BLaER1 treated with 17β-estradiol and CSF1 and Interleukin-3, amounts not matched to agents 10 nM and 100 nM (cell line): Measurements from ENCODE around the gene SLC5A5.
A peak's percentile ranks its signal among the peaks of the same experiment; 100 is the strongest.

ENCODE experiments used
- H3K27ac ChIP-seq, 11 experiments: shearing (Covaris generic); formaldehyde crosslinking; 2 replicates each; pipeline ENCODE4 v1.8.1; 2022
- H3K27me3 ChIP-seq, 11 experiments: shearing (Covaris generic); formaldehyde crosslinking; 2 replicates each; pipeline ENCODE4 v1.8.1; 2022
- H3K36me3 ChIP-seq, 11 experiments: shearing (Covaris generic); formaldehyde crosslinking; 2 replicates each; pipeline ENCODE4 v1.8.1; 2022
- H3K4me1 ChIP-seq, 10 experiments: shearing (Covaris generic); formaldehyde crosslinking; 2 replicates each; pipeline ENCODE4 v1.8.1; 2022
- H3K4me2 ChIP-seq, 11 experiments: shearing (Covaris generic); formaldehyde crosslinking; 2 replicates each; pipeline ENCODE4 v1.8.1; 2022
- H3K4me3 ChIP-seq, 10 experiments: shearing (Covaris generic); formaldehyde crosslinking; 2 replicates each; pipeline ENCODE4 v1.8.1; 2022
- H3K9ac ChIP-seq, 11 experiments: shearing (Covaris generic); formaldehyde crosslinking; 2 replicates each; pipeline ENCODE4 v1.8.1; 2022
- H3K9me3 ChIP-seq, 11 experiments: shearing (Covaris generic); formaldehyde crosslinking; replicated peaks in 1 of 11; 2 replicates each; pipeline ENCODE4 v1.8.1; 2022
- H4K20me1 ChIP-seq, 11 experiments: shearing (Covaris generic); formaldehyde crosslinking; 2 replicates each; pipeline ENCODE4 v1.8.1; 2022
- Cebpa-rat ChIP-seq, 11 experiments: shearing (Covaris generic); IDR thresholded peaks; 2 replicates each; pipeline ENCODE4 v1.8.1; 2022

The SLC5A5 gene

GRCh38 chr19:17842663-17843291, 29.0 kb upstream of the SLC5A5 start:
- Histone ChIP-seq H3K27ac (no peak overlapping the region; a peak in 1 of 22 replicates), H3K4me2 (peak overlapping the region in 2 of 11 experiments; percentile 93 to 100; a peak in 3 of 22 replicates), H3K4me1 (peaks cover 34 to 51% (median 41%) of the 10 kb centered on the region in 10 experiments), H3K36me3 (peaks cover 55 to 76% (median 62%) of the 10 kb centered on the region in 11 experiments), H3K9ac (no peak overlapping the region), H3K27me3 (no peaks in the 10 kb centered on the region), H4K20me1 (peaks cover 0 to 81% (median 16%) of the 10 kb centered on the region in 11 experiments; a peak in 11 of 22 replicates), H3K4me3 (no peak overlapping the region), H3K9me3 (peaks cover 0 to 5% (median 0%) of the 10 kb centered on the region in 11 experiments; a peak in 1 of 22 replicates)
- no peak for TF ChIP-seq Cebpa-rat (IDR thresholded peaks at IDR 0.05)

GRCh38 chr19:17843292-17843827, 28.4 kb upstream of the SLC5A5 start:
- H3K4me3 ChIP-seq, result no peak overlapping the region
- H3K9me3 ChIP-seq, result peaks cover 0 to 5% (median 0%) of the 10 kb centered on the region in 11 experiments; a peak in 1 of 22 replicates
- TF ChIP-seq Cebpa-rat (IDR thresholded peaks at IDR 0.05), result no peak
- no peaks in the 10 kb centered on the region for H3K27me3 ChIP-seq
- peaks cover 38 to 56% (median 46%) of the 10 kb centered on the region in 10 experiments for H3K4me1 ChIP-seq
- peak overlapping the region in 6 of 11 experiments; percentile 88 to 100 (median 95); a peak in 8 of 22 replicates for H3K4me2 ChIP-seq
- peaks cover 50 to 70% (median 57%) of the 10 kb centered on the region in 11 experiments for H3K36me3 ChIP-seq
- peaks cover 0 to 75% (median 16%) of the 10 kb centered on the region in 11 experiments; a peak in 11 of 22 replicates for H4K20me1 ChIP-seq
- no peak overlapping the region; a peak in 1 of 22 replicates for H3K27ac ChIP-seq
- no peak overlapping the region; a peak in 1 of 22 replicates for H3K9ac ChIP-seq

- peaks cover 0 to 70% (median 16%) of the 10 kb centered on the region in 11 experiments; a peak in 11 of 22 replicates for H4K20me1 ChIP-seq
- no peak for TF ChIP-seq Cebpa-rat (IDR thresholded peaks at IDR 0.05)
- peaks cover 0 to 5% (median 0%) of the 10 kb centered on the region in 11 experiments; a peak in 1 of 22 replicates for H3K9me3 ChIP-seq
- no peaks in the 10 kb centered on the region for H3K27me3 ChIP-seq
- peaks cover 43 to 64% (median 50%) of the 10 kb centered on the region in 11 experiments for H3K36me3 ChIP-seq
- peaks cover 45 to 62% (median 52%) of the 10 kb centered on the region in 10 experiments for H3K4me1 ChIP-seq
- peak overlapping the region in 5 of 11 experiments; percentile 6 to 92 (median 30); a peak in 6 of 22 replicates for H3K9ac ChIP-seq
- H3K4me2 ChIP-seq, result peak overlapping the region in 9 of 11 experiments; percentile 5 to 100 (median 93); a peak in 13 of 22 replicates
- no peak overlapping the region for H3K4me3 ChIP-seq
- H3K27ac ChIP-seq, result peak overlapping the region in 2 of 11 experiments; percentile 9 to 20; a peak in 3 of 22 replicates
Observed at GRCh38 chr19:17843908-17844490, 27.7 kb upstream of the SLC5A5 start.

GRCh38 chr19:17846146-17846545, 25.6 kb upstream of the SLC5A5 start:
- peaks cover 0 to 49% (median 16%) of the 10 kb centered on the region in 11 experiments; a peak in 11 of 22 replicates for H4K20me1 ChIP-seq
- peaks cover 22 to 42% (median 29%) of the 10 kb centered on the region in 11 experiments; a peak in 21 of 22 replicates for H3K36me3 ChIP-seq
- peak overlapping the region in 9 of 10 experiments; percentile 26 to 73 (median 59); a peak in 11 of 20 replicates for H3K4me3 ChIP-seq
- peak overlapping the region; percentile 82 to 100 (median 93) for H3K4me2 ChIP-seq
- peak overlapping the region; percentile 82 to 92 (median 88); a peak in 20 of 22 replicates for H3K9ac ChIP-seq
- no peaks in the 10 kb centered on the region for H3K27me3 ChIP-seq
- H3K9me3 ChIP-seq, result peaks cover 0 to 5% (median 0%) of the 10 kb centered on the region in 11 experiments; a peak in 1 of 22 replicates
- peaks cover 66 to 83% (median 74%) of the 10 kb centered on the region in 10 experiments for H3K4me1 ChIP-seq
- H3K27ac ChIP-seq, result peak overlapping the region; percentile 85 to 98 (median 91); a peak in 20 of 22 replicates
- TF ChIP-seq Cebpa-rat (IDR thresholded peaks at IDR 0.05), result no peak

- H3K4me1 ChIP-seq, result peaks cover 72 to 87% (median 81%) of the 10 kb centered on the region in 10 experiments
- peak within 1 kb of the TSS; percentile 34 to 73 (median 59); a peak in 19 of 20 replicates for H3K4me3 ChIP-seq
- H3K4me2 ChIP-seq, result peak within 1 kb of the TSS; percentile 82 to 100 (median 93)
- peak within 1 kb of the TSS; percentile 82 to 92 (median 88) for H3K9ac ChIP-seq
- H4K20me1 ChIP-seq, result peaks cover 0 to 33% (median 16%) of the 10 kb centered on the region in 11 experiments; a peak in 11 of 22 replicates
- peak within 1 kb of the TSS; percentile 85 to 98 (median 91) for H3K27ac ChIP-seq
- no peaks in the 10 kb centered on the region for H3K27me3 ChIP-seq
- no peak for TF ChIP-seq Cebpa-rat (IDR thresholded peaks at IDR 0.05)
- 0 out of 22 replicates have a peak, but pooled peaks cover 0 to under 1% (median 0%) of the 10 kb centered on the region in 11 experiments for H3K9me3 ChIP-seq
- H3K36me3 ChIP-seq, result peaks cover 8 to 27% (median 16%) of the 10 kb centered on the region in 11 experiments; a peak in 20 of 22 replicates
Observed at GRCh38 chr19:17847538-17848366, 24.0 kb upstream of the SLC5A5 start, which contains the start of gene JAK3. Gene JAK3 (minus strand): TSS chr19:17847982. CDS start chr19:17844417, 3,565 bp downstream.

- H3K27ac ChIP-seq, result peak overlapping the region; percentile 85 to 98 (median 91)
- peaks cover 72 to 78% (median 76%) of the 10 kb centered on the region in 10 experiments for H3K4me1 ChIP-seq
- peaks cover 0 to 17% (median 6%) of the 10 kb centered on the region in 11 experiments; a peak in 15 of 22 replicates for H3K36me3 ChIP-seq
- no peaks in the 10 kb centered on the region for H3K27me3 ChIP-seq
- H3K9ac ChIP-seq, result peak overlapping the region; percentile 82 to 92 (median 88)
- H3K9me3 ChIP-seq, result no peaks in the 10 kb centered on the region
- H3K4me3 ChIP-seq, result peak overlapping the region in 3 of 10 experiments; percentile 59 to 62 (median 60); a peak in 5 of 20 replicates
- peak overlapping the region; percentile 82 to 100 (median 93) for H3K4me2 ChIP-seq
- TF ChIP-seq Cebpa-rat (IDR thresholded peaks at IDR 0.05), result peak in 2 of 11 experiments; percentile 42 to 76; a peak in 2 of 22 replicates
- H4K20me1 ChIP-seq, result peaks cover 0 to 24% (median 7%) of the 10 kb centered on the region in 11 experiments; a peak in 10 of 22 replicates
Observed at GRCh38 chr19:17848595-17849292, 23.0 kb upstream of the SLC5A5 start.

- no peak overlapping the region for H3K9ac ChIP-seq
Observed at GRCh38 chr19:17854061-17854460, 17.7 kb upstream of the SLC5A5 start.

More at GRCh38 chr19:17854061-17854460, 17.7 kb upstream of the SLC5A5 start:
- Histone ChIP-seq H3K4me1 (peaks cover 32 to 46% (median 35%) of the 10 kb centered on the region in 10 experiments), H3K36me3 (no peaks in the 10 kb centered on the region), H3K4me3 (no peak overlapping the region), H4K20me1 (no peaks in the 10 kb centered on the region; a peak in 1 of 22 replicates), H3K4me2 (no peak overlapping the region), H3K27me3 (no peaks in the 10 kb centered on the region), H3K27ac (0 out of 22 replicates have a peak overlapping the region, but pooled peaks of 1 of the 11 experiments have one; percentile 9), H3K9me3 (no peaks in the 10 kb centered on the region)
- TF ChIP-seq Cebpa-rat (IDR thresholded peaks at IDR 0.05), result no peak
